ENCODE measurements around the gene RYR2.
"Not testable (repeated sequence)": the region's sequence is repeated elsewhere in the genome, so short reads cannot be mapped to it uniquely, and the experiment has no call there.

RYR2 gene

GRCh38 chr1:237149857-237150256 lies 107.9 kb downstream of the RYR2 start:
- Histone ChIP-seq H3K36me3 (replicated peaks; ENCODE audit: low read depth, low read length) (no peaks in the 10 kb centered on the region), H2AFZ (ENCODE audit: low read depth, low read length) (no peak overlapping the region), H3K9ac (ENCODE audit: low read length) (no peak overlapping the region), H3K27ac (ENCODE audit: low read length) (no peak overlapping the region), H4K20me1 (ENCODE audit: insufficient read depth, low read length) (no peaks in the 10 kb centered on the region), H3K4me2 (ENCODE audit: low read length) (no peak overlapping the region), H3K9me3 (ENCODE audit: insufficient read depth, low read length) (no peaks in the 10 kb centered on the region), H3K4me1 (ENCODE audit: low read length) (no peaks in the 10 kb centered on the region; the same call in 1 of the 2 replicates), H3K4me3 (ENCODE audit: low read length) (no peak overlapping the region), H3K27me3 (ENCODE audit: low read depth, low read length) (peaks cover 27% of the 10 kb centered on the region; the same call in 1 of the 2 replicates), H3K79me2 (ENCODE audit: low read length) (no peaks in the 10 kb centered on the region)
- no peak for TF ChIP-seq EZH2phosphoT487 (IDR thresholded peaks at IDR 0.05; ENCODE audit: low read depth)
- TF ChIP-seq, protein P1, sequence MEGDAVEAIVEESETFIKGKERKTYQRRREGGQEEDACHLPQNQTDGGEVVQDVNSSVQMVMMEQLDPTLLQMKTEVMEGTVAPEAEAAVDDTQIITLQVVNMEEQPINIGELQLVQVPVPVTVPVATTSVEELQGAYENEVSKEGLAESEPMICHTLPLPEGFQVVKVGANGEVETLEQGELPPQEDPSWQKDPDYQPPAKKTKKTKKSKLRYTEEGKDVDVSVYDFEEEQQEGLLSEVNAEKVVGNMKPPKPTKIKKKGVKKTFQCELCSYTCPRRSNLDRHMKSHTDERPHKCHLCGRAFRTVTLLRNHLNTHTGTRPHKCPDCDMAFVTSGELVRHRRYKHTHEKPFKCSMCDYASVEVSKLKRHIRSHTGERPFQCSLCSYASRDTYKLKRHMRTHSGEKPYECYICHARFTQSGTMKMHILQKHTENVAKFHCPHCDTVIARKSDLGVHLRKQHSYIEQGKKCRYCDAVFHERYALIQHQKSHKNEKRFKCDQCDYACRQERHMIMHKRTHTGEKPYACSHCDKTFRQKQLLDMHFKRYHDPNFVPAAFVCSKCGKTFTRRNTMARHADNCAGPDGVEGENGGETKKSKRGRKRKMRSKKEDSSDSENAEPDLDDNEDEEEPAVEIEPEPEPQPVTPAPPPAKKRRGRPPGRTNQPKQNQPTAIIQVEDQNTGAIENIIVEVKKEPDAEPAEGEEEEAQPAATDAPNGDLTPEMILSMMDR (IDR thresholded peaks at IDR 0.05; ENCODE audit: low read depth, low read length) = no peak

DNA sequence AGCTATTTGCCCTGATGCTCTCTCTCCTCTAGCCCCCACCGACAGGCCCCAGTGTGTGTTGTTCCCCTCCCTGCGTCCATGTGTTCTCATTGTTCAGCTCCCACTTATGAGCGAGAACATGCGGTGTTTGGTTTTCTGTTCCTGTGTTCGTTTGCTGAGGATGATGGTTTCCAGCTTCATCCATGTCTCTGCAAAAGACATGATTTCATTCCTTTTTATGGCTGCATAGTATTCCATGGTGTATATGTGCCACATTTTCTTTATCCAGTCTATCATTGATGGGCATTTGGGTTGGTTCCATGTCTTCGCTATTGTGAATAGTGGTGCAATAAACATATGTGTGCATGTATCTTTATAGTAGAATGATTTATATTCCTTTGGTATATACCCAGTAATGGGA lies 110.0 kb downstream of the RYR2 start:
- H3K27ac ChIP-seq (ENCODE audit: low read length); H3K4me2 ChIP-seq (ENCODE audit: low read length); H3K36me3 ChIP-seq (replicated peaks; ENCODE audit: low read depth, low read length); H4K20me1 ChIP-seq (ENCODE audit: insufficient read depth, low read length); H2AFZ ChIP-seq (ENCODE audit: low read depth, low read length); H3K79me2 ChIP-seq (ENCODE audit: low read length); H3K9ac ChIP-seq (ENCODE audit: low read length); H3K4me3 ChIP-seq (ENCODE audit: low read length); H3K4me1 ChIP-seq (ENCODE audit: low read length); H3K9me3 ChIP-seq (ENCODE audit: insufficient read depth, low read length): not testable (repeated sequence)
- peaks cover 16% of the 10 kb centered on the region; the same call in 1 of the 2 replicates for H3K27me3 ChIP-seq (ENCODE audit: low read depth, low read length)

DNA sequence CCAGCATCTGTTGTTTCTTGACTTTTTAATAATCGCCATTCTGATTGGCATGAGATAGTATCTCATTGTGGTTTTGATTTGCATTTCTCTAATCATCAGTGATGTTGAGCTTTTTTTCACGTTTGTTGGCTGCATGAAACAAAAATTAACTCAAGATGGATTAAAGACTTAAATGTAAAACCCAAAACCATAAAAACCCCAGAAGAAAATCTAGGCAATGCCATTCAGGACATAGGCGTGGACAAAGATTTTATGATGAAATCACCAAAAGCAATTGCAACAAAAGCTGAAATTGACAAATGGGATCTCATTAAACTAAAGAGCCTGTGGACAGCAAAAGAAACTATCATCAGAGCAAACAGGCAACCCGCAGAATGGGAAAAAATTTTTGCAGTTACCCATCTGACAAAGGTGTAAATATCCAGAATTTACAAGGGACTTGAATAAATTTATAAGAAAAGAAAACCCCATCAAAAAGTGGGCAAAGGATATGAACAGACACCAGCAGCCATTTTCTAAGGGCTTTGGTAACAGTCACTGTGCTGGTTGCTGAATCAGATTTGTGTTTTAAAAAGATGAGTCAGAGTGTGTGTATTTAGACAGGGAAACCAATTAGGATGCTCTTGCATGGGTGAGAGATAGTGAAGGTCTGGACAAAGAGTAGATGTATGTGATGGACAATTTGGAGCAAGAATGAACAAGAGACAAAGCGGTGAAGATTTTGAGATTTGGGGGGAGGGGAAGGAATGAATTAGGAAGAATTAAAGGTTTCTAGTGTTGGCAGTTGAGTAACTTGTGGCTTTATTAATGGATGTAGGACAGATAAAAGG lies 110.7 kb downstream of the RYR2 start:
- H3K79me2 ChIP-seq (ENCODE audit: low read length) = no peaks in the 10 kb centered on the region
- no peak overlapping the region for H3K27ac ChIP-seq (ENCODE audit: low read length)
- H3K4me3 ChIP-seq (ENCODE audit: low read length) = no peak overlapping the region
- no peaks in the 10 kb centered on the region for H4K20me1 ChIP-seq (ENCODE audit: insufficient read depth, low read length)
- H3K36me3 ChIP-seq (replicated peaks; ENCODE audit: low read depth, low read length) = no peaks in the 10 kb centered on the region
- peaks cover 16% of the 10 kb centered on the region; the same call in 1 of the 2 replicates for H3K27me3 ChIP-seq (ENCODE audit: low read depth, low read length)
- no peak overlapping the region for H3K9ac ChIP-seq (ENCODE audit: low read length)
- no peaks in the 10 kb centered on the region; the same call in 1 of the 2 replicates for H3K4me1 ChIP-seq (ENCODE audit: low read length)
- TF ChIP-seq, protein P1 (IDR thresholded peaks at IDR 0.05; ENCODE audit: low read depth, low read length) = no peak
- H2AFZ ChIP-seq (ENCODE audit: low read depth, low read length) = no peak overlapping the region
- no peaks in the 10 kb centered on the region for H3K9me3 ChIP-seq (ENCODE audit: insufficient read depth, low read length)
- no peak overlapping the region for H3K4me2 ChIP-seq (ENCODE audit: low read length)

GRCh38 chr1:237154157-237154556 lies 112.2 kb downstream of the RYR2 start:
- H2AFZ ChIP-seq (ENCODE audit: low read depth, low read length) = no peak overlapping the region
- no peaks in the 10 kb centered on the region for H3K79me2 ChIP-seq (ENCODE audit: low read length)
- H3K4me3 ChIP-seq (ENCODE audit: low read length) = no peak overlapping the region
- no peaks in the 10 kb centered on the region for H4K20me1 ChIP-seq (ENCODE audit: insufficient read depth, low read length)
- H3K4me2 ChIP-seq (ENCODE audit: low read length) = no peak overlapping the region
- no peaks in the 10 kb centered on the region for H3K36me3 ChIP-seq (replicated peaks; ENCODE audit: low read depth, low read length)
- H3K27ac ChIP-seq (ENCODE audit: low read length) = no peak overlapping the region
- H3K9me3 ChIP-seq (ENCODE audit: insufficient read depth, low read length) = no peaks in the 10 kb centered on the region
- no peak overlapping the region for H3K9ac ChIP-seq (ENCODE audit: low read length)
- TF ChIP-seq EZH2phosphoT487 (IDR thresholded peaks at IDR 0.05; ENCODE audit: low read depth) = no peak
- TF ChIP-seq, protein P1 (IDR thresholded peaks at IDR 0.05; ENCODE audit: low read depth, low read length) = no peak
- H3K27me3 ChIP-seq (ENCODE audit: low read depth, low read length) = peaks cover 16% of the 10 kb centered on the region; the same call in 1 of the 2 replicates
- H3K4me1 ChIP-seq (ENCODE audit: low read length) = no peaks in the 10 kb centered on the region; the same call in 1 of the 2 replicates

Measured in OCI-LY3 (cell line).